GM13977 (cell line): ENCODE data around the gene IL34.
A peak's percentile ranks its signal among the peaks of the same experiment; 100 is the strongest.

Experiments
- DNase-seq: peaks from one replicate; pipeline ENCODE4 v3.0.0; 2012; ENCODE audit warnings: low spot score
- in situ Hi-C: fragments of 300-500 bp; cut with MboI; formaldehyde crosslinking; loops from one replicate; pipeline ENCODE4 v1.12.0; 2022; ENCODE audit warnings: low sequenced_read_pairs, low pct_unique_long_range_greater_than_20kb, mixed read lengths, inconsistent platforms; ENCODE audit not compliant: unreplicated experiment
- TF ChIP-seq, protein P1 (sequence below): IDR thresholded peaks from 2 replicates; pipeline ENCODE4 v1.5.1; 2012; ENCODE audit warnings: mild to moderate bottlenecking, control low read depth; ENCODE audit not compliant: insufficient read depth; ENCODE audit errors: extremely low read depth, missing control alignments

IL34 gene

GRCh38 chr16:70678121-70678897 is 31.9 kb downstream of the IL34 start:
- in situ Hi-C loops, result no loop called here
- TF ChIP-seq, protein P1, sequence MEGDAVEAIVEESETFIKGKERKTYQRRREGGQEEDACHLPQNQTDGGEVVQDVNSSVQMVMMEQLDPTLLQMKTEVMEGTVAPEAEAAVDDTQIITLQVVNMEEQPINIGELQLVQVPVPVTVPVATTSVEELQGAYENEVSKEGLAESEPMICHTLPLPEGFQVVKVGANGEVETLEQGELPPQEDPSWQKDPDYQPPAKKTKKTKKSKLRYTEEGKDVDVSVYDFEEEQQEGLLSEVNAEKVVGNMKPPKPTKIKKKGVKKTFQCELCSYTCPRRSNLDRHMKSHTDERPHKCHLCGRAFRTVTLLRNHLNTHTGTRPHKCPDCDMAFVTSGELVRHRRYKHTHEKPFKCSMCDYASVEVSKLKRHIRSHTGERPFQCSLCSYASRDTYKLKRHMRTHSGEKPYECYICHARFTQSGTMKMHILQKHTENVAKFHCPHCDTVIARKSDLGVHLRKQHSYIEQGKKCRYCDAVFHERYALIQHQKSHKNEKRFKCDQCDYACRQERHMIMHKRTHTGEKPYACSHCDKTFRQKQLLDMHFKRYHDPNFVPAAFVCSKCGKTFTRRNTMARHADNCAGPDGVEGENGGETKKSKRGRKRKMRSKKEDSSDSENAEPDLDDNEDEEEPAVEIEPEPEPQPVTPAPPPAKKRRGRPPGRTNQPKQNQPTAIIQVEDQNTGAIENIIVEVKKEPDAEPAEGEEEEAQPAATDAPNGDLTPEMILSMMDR, result no peak
- DNase-seq, result no peak

- no peak for DNase-seq
- in situ Hi-C loops, result no loop called here
Observed at GRCh38 chr16:70678898-70679670, 32.7 kb downstream of the IL34 start.

GRCh38 chr16:70679671-70680494 is 33.5 kb downstream of the IL34 start:
- DNase-seq, result peak; percentile 80
- TF ChIP-seq, protein P1, result peak; percentile 76
- in situ Hi-C loops, result loop anchor here (10.0 kb wide), 1 partner anchor 85 kb away; no protein-coding TSS in a partner anchor

More at GRCh38 chr16:70678898-70679670, 32.7 kb downstream of the IL34 start:
- TF ChIP-seq, protein P1, result no peak

DNA sequence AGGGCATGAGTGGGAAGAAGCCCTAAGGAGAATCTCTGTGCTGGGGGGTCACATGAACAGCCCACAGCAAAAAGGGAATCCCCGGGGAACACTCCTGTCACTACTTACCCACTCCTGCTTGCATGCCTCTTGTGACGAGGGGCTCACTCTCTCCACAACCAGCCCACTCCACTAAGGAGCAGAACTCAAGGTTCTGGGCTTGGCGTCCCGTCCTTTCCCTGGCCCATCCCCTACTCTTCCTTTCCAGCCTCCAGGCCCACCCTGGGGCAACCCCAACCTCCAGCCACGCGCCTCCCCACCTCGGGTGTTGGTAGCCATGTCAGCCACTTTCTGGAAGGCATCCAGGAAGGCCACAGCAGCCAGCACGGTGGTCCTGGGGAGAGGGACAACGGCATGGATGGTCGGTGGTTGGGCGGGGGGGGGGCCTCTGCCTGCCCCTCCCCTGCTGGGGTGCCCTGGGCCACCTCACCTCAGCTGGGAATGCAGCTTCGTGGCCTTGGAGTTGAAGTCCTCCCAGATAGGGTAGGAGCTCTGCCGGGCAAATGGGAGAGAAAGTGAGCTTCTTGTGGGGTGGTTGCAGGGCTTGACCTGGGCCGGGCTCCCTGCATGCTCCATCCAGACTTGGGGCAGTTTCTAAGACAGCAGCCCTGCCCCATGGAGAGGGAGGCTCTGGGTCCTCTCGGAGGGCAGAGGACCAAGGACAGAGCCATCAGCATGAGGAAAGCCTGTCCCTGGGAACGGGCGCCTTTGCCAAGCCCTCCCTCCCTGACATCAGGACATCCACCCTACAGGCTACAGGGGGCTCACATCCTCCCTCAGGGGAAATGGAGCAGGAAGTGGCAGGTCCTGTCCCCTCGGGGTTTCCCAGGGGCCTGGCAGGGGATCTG is 34.4 kb downstream of the IL34 start:
- in situ Hi-C loops, result loop anchor here (10.0 kb wide), 1 partner anchor 84 kb away; no protein-coding TSS in a partner anchor
- TF ChIP-seq, protein P1, result no peak
- no peak for DNase-seq

GRCh38 chr16:70681382-70682238 is 35.3 kb downstream of the IL34 start:
- in situ Hi-C loops, result loop anchor here (10.0 kb wide), 1 partner anchor 83 kb away; no protein-coding TSS in a partner anchor
- no peak for DNase-seq
- TF ChIP-seq, protein P1, result no peak
